HepG2 (cell line): Measurements from ENCODE around the gene PTPMT1. TPM values are rescaled to one million over a fixed set of nuclear protein-coding genes. Genes with fewer than 3 reads are reported as not detected.

Experiments
- JARID2 ChIP-seq: sonication (generic); formaldehyde crosslinking; IDR thresholded peaks from 2 replicates; pipeline ENCODE4 v1.8.1; 2023; ENCODE audit warnings: missing genetic modification reagents, inconsistent platforms; ENCODE audit not compliant: insufficient replicate concordance
- JUND ChIP-seq: sonication (generic); formaldehyde crosslinking; IDR thresholded peaks from 2 replicates; pipeline ENCODE4 v1.8.0; 2022; ENCODE audit warnings: mild to moderate bottlenecking, missing genetic modification reagents
- LRRFIP1 ChIP-seq: sonication (generic); formaldehyde crosslinking; conservative IDR thresholded peaks from 2 replicates; pipeline ENCODE4 v1.4.0; 2020; ENCODE audit warnings: missing genetic modification reagents
- MAX ChIP-seq: IDR thresholded peaks from 2 replicates; pipeline ENCODE4 v1.6.1; 2012; ENCODE audit warnings: inconsistent platforms
- MXD3 ChIP-seq: IDR thresholded peaks from 2 replicates; pipeline ENCODE4 v1.6.1; 2016; ENCODE audit warnings: mild to moderate bottlenecking, missing biosample characterization, missing genetic modification reagents
- NR2F6 ChIP-seq, 2 experiments: IDR thresholded peaks; 2 replicates each; pipeline ENCODE4 v1.6.1; 2016; ENCODE audit warnings: antibody characterized with exemption in 1 of 2, mild to moderate bottlenecking in 1 of 2
- PAF1 ChIP-seq: IDR thresholded peaks from 2 replicates; pipeline ENCODE4 v1.6.1; 2016; ENCODE audit warnings: missing genetic modification reagents, missing compliant biosample characterization
- POLR2AphosphoS5 ChIP-seq: IDR thresholded peaks from 2 replicates; pipeline ENCODE4 v1.6.1; 2012; ENCODE audit warnings: low read depth, low read length
- PREB ChIP-seq: sonication (generic); formaldehyde crosslinking; IDR thresholded peaks from 2 replicates; pipeline ENCODE4 v1.4.0; 2020; ENCODE audit warnings: missing genetic modification reagents
- SIX4 ChIP-seq: sonication (generic); formaldehyde crosslinking; IDR thresholded peaks from 2 replicates; pipeline ENCODE4 v1.4.0; 2020; ENCODE audit warnings: missing genetic modification reagents
- SMAD9 ChIP-seq: sonication (generic); formaldehyde crosslinking; IDR thresholded peaks from 2 replicates; pipeline ENCODE4 v1.5.1; 2020; ENCODE audit warnings: mild to moderate bottlenecking, missing genetic modification reagents
- SNRNP70 ChIP-seq: fragments of 200-400 bp; formaldehyde crosslinking; IDR thresholded peaks from 2 replicates; pipeline ENCODE4 v1.6.1; 2017; ENCODE audit warnings: mild to moderate bottlenecking, low read depth, low read length, moderate library complexity
- ZBTB38 ChIP-seq: sonication (generic); formaldehyde crosslinking; IDR thresholded peaks from 2 replicates; pipeline ENCODE4 v1.5.1; 2020; ENCODE audit warnings: mild to moderate bottlenecking, missing genetic modification reagents
- ZKSCAN1 ChIP-seq: fragments of 150-350 bp; IDR thresholded peaks from 2 replicates; pipeline ENCODE4 v1.6.1; 2014; ENCODE audit warnings: low read length
- ZNF17 ChIP-seq: sonication (generic); formaldehyde crosslinking; IDR thresholded peaks from 2 replicates; pipeline ENCODE4 v1.5.0; 2020; ENCODE audit warnings: mild to moderate bottlenecking, missing genetic modification reagents
- ZNF207 ChIP-seq: fragments of 450-650 bp; IDR thresholded peaks from 2 replicates; pipeline ENCODE4 v1.6.1; 2016; ENCODE audit warnings: antibody characterized with exemption, borderline replicate concordance
- ZNF512 ChIP-seq: sonication (generic); formaldehyde crosslinking; IDR thresholded peaks from 2 replicates; pipeline ENCODE4 v1.4.0; 2020; ENCODE audit warnings: mild to moderate bottlenecking, missing genetic modification reagents
- ZNF550 ChIP-seq: sonication (generic); formaldehyde crosslinking; IDR thresholded peaks from 2 replicates; pipeline ENCODE4 v1.4.0; 2020; ENCODE audit warnings: mild to moderate bottlenecking, missing genetic modification reagents, borderline replicate concordance
- ZNF713 ChIP-seq: sonication (generic); formaldehyde crosslinking; IDR thresholded peaks from 2 replicates; pipeline ENCODE4 v1.4.0; 2020; ENCODE audit warnings: mild to moderate bottlenecking, missing genetic modification reagents
- ZSCAN22 ChIP-seq: sonication (generic); formaldehyde crosslinking; IDR thresholded peaks from 2 replicates; pipeline ENCODE4 v1.4.0; 2020; ENCODE audit warnings: mild to moderate bottlenecking, missing genetic modification reagents
- polyA plus RNA-seq, 8 experiments: library from polyadenylated mRNA; depleted of rRNA in 3 of 8; stranded (reverse) in 7 of 8; unstranded in 1 of 8; fragments of >200 nt; fragmentation: Illumina TruSeq in 4 of 8; extraction: Trizol in 4 of 8; gene quantifications; 2 replicates each; pipeline versions ENCODE4 v1.2.1 to v1.2.3, GENCODE V29; 2011 to 2016; ENCODE audit warnings: low read depth in 4 of 8, missing spikeins in 1 of 8, mixed read lengths in 1 of 8; ENCODE audit not compliant: insufficient read depth in 1 of 8
- total RNA-seq, 5 experiments: library from RNA; depleted of rRNA; stranded (reverse); fragments of >200 nt; fragmentation: Illumina TruSeq; extraction: Trizol; gene quantifications; 2 replicates each; pipeline ENCODE4 v1.2.3, GENCODE V29; 2016; ENCODE audit warnings: low read depth in 1 of 5
- TF ChIP-seq, protein P1 (sequence below): sonication (generic); formaldehyde crosslinking; IDR thresholded peaks from 2 replicates; pipeline ENCODE4 v1.8.0; 2022; ENCODE audit warnings: missing genetic modification reagents, mild to moderate bottlenecking, inconsistent platforms, borderline replicate concordance
- TF ChIP-seq, protein P2 (sequence below): IDR thresholded peaks from 2 replicates; pipeline ENCODE4 v1.6.1; 2016; ENCODE audit warnings: missing genetic modification reagents, missing compliant biosample characterization
- TF ChIP-seq, protein P3 (sequence below): IDR thresholded peaks from 2 replicates; pipeline ENCODE4 v1.6.1; 2016; ENCODE audit warnings: low read depth, borderline replicate concordance

PTPMT1 gene
- total and polyA plus RNA-seq, 2 of the 13 experiments (the other 11 are each of a cell fraction or from before 2014, with no cell fraction given), result 55.6 to 129 TPM

DNA sequence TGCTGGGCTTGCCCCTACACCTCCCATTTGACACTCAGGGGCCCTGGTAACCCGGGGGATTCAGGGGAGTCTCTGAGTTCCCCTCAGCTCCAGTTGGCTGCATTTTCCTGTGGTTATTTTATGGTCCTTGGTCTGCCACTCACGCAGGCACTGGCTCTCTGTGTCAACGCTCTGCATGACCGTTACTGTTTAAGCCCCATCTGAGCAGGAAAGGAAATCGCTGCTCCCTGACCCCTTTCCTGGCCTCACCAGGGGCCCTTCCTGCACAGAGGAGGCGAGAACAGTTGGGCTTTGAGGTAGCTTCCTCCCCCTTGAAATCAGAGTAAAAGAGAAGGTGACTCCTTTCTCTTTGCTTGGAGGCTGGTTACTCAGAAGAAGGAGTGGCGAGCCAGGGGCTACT lies 26.4 kb downstream of the PTPMT1 start (continued):
- no peak for TF ChIP-seq LRRFIP1 (CRISPR knock-in tag)
- TF ChIP-seq ZNF550, result no peak
- TF ChIP-seq JARID2 (CRISPR knock-in tag), result no peak
- no peak for TF ChIP-seq ZNF207
- 0 out of 2 replicates have a peak, but pooled peaks have one; percentile 40 for TF ChIP-seq SMAD9 (CRISPR knock-in tag)
- TF ChIP-seq SNRNP70, result no peak
- no peak for TF ChIP-seq ZNF512 (CRISPR knock-in tag)
- TF ChIP-seq, protein P1, sequence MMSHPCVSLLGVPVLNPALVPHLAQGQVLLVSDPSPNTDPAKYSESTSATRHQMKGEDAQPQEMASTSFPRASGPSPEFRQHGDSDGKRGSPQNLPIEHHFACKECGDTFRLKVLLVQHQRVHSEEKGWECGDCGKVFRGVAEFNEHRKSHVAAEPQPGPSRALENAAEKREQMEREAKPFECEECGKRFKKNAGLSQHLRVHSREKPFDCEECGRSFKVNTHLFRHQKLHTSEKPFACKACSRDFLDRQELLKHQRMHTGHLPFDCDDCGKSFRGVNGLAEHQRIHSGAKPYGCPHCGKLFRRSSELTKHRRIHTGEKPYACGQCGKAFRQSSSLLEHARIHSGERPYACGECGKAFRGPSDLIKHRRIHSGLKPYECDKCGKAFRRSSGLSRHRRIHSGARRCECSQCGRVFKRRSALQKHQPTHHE (CRISPR knock-in tag), result no peak
- TF ChIP-seq POLR2AphosphoS5, result no peak
- no peak for TF ChIP-seq JUND (CRISPR knock-in tag)
- no peak for TF ChIP-seq PREB (CRISPR knock-in tag)
- TF ChIP-seq NR2F6 (IDR thresholded peaks at IDR 0.05), result no peak
- peak; percentile 38; the same call in 1 of the 2 replicates for TF ChIP-seq NR2F6 (CRISPR knock-in tag; IDR thresholded peaks at IDR 0.05)
- no peak for TF ChIP-seq ZNF17 (CRISPR knock-in tag)
- no peak for TF ChIP-seq PAF1 (CRISPR knock-in tag)
- TF ChIP-seq MAX, result no peak
- no peak for TF ChIP-seq ZNF713 (CRISPR knock-in tag)
- no peak for TF ChIP-seq ZSCAN22
- no peak for TF ChIP-seq SIX4 (CRISPR knock-in tag)
- no peak for TF ChIP-seq ZKSCAN1
- TF ChIP-seq, protein P2, sequence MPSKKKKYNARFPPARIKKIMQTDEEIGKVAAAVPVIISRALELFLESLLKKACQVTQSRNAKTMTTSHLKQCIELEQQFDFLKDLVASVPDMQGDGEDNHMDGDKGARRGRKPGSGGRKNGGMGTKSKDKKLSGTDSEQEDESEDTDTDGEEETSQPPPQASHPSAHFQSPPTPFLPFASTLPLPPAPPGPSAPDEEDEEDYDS, result no peak
- TF ChIP-seq ZBTB38 (CRISPR knock-in tag), result no peak
- no peak for TF ChIP-seq MXD3 (CRISPR knock-in tag)
- TF ChIP-seq, protein P3, sequence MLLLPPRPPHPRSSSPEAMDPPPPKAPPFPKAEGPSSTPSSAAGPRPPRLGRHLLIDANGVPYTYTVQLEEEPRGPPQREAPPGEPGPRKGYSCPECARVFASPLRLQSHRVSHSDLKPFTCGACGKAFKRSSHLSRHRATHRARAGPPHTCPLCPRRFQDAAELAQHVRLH (CRISPR knock-in tag), result no peak
